OCI-M2 (cell line): Measurements from ENCODE around the gene CFAP92.
"Not testable (repeated sequence)": the region's sequence is repeated elsewhere in the genome, so short reads cannot be mapped to it uniquely, and the experiment has no call there.

Source experiments
- DNase-seq: peaks from one replicate; lab custom pipeline; 2025; ENCODE audit not compliant: unreplicated experiment; lab: John Stamatoyannopoulos, UW

Gene CFAP92

GRCh38 chr3:128872282-128872681, 121.6 kb downstream of the CFAP92 start:
- DNase-seq, result no peak

DNA sequence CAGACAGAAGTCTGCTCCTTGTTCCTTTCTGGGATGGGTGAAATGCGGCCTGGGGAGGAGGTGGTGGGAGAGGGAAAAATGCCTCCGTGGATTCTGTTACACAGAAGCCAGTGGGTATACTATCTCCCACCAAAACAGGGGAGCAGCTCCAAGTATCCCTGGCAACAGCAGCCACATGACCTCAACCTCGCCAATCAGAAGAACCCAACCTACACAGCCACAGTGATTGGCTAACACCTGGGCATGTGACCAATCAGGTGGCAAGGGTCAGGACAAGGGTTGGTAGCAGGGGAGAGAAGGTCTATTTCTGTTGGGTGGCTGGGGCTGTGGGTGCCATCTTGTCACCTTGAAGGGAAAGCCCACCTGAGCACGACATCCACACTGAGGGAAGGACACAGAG, 123.5 kb downstream of the CFAP92 start:
- no peak for DNase-seq

- DNase-seq, result no peak
These were observed 126.4 kb downstream of the CFAP92 start for GRCh38 chr3:128867200-128868125.

GRCh38 chr3:128864849-128865804, 128.7 kb downstream of the CFAP92 start:
- not testable (repeated sequence) for DNase-seq

- DNase-seq, result no peak
These were observed 129.5 kb downstream of the CFAP92 start for GRCh38 chr3:128864351-128864811.

DNA sequence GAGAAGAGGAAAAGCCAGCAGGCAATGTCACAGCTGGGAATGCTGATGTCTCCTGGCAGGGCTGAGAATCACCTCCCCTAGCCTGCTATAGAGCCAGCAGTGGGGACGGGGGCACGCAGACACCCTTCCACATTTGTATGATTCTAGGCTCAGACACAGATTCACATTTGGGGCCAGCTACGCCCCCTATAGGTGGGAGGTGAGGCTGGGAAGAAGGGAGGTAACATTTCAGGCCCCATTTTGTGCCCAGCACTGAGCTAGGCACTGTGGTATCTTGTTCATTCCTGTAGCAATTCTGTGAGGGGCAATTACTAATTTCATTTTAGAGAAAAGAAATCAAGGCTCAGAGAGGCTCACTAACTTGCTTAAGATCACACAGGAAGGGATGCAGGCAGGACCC, 130.3 kb downstream of the CFAP92 start:
- DNase-seq, result no peak

GRCh38 chr3:128861491-128861890, 132.4 kb downstream of the CFAP92 start:
- no peak for DNase-seq
